Thyroid gland (tissue), 4 donors: ENCODE measurements around the gene CBFA2T2.

Source experiments
- POLR2A ChIP-seq, 2 donors: fragments of 450-650 bp; IDR thresholded peaks; one replicate each; pipeline ENCODE4 v1.6.1; 2017; ENCODE audit warnings: antibody characterized with exemption in 2 of 2, mild to moderate bottlenecking in 2 of 2, moderate library complexity in 1 of 2
- TF ChIP-seq, protein P1 (sequence below), 6 experiments: fragments of 200-600 bp in 3 of 6; fragments of 450-650 bp in 3 of 6; sonication (generic) in 3 of 6; IDR thresholded peaks; one replicate each; pipeline ENCODE4 v1.5.1; 2016 to 2019; ENCODE audit warnings: antibody characterized with exemption in 6 of 6, mild to moderate bottlenecking in 2 of 6, inconsistent platforms in 1 of 6, moderate library complexity in 1 of 6

DNA sequence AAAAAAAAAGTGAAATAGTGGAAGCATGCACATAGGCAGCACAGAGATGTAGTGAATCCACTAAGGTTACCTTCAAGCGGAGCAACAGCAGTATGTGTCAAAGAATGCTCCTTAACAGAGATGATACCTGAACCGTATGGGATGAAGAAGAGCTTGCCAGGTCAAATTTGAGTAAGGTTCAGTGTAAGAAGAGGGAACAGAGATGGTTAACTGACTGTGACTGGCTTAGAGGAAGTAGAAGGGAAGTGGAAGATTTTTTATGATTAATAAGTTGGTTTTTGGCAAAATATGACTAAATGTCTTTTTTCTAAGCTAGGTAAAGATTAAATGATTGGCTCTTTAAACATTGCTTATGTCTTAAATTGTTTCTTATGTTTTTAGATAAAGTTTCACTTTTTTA is 119.6 kb downstream of the CBFA2T2 start:
- TF ChIP-seq, protein P1, sequence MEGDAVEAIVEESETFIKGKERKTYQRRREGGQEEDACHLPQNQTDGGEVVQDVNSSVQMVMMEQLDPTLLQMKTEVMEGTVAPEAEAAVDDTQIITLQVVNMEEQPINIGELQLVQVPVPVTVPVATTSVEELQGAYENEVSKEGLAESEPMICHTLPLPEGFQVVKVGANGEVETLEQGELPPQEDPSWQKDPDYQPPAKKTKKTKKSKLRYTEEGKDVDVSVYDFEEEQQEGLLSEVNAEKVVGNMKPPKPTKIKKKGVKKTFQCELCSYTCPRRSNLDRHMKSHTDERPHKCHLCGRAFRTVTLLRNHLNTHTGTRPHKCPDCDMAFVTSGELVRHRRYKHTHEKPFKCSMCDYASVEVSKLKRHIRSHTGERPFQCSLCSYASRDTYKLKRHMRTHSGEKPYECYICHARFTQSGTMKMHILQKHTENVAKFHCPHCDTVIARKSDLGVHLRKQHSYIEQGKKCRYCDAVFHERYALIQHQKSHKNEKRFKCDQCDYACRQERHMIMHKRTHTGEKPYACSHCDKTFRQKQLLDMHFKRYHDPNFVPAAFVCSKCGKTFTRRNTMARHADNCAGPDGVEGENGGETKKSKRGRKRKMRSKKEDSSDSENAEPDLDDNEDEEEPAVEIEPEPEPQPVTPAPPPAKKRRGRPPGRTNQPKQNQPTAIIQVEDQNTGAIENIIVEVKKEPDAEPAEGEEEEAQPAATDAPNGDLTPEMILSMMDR (IDR thresholded peaks at IDR 0.05), result no peak
- no peak for TF ChIP-seq POLR2A (IDR thresholded peaks at IDR 0.05)
